ENCODE measurements around the gene MAOB.
"Not testable (repeated sequence)": the region's sequence is repeated elsewhere in the genome, so short reads cannot be mapped to it uniquely, and the experiment has no call there.

MAOB gene

DNA sequence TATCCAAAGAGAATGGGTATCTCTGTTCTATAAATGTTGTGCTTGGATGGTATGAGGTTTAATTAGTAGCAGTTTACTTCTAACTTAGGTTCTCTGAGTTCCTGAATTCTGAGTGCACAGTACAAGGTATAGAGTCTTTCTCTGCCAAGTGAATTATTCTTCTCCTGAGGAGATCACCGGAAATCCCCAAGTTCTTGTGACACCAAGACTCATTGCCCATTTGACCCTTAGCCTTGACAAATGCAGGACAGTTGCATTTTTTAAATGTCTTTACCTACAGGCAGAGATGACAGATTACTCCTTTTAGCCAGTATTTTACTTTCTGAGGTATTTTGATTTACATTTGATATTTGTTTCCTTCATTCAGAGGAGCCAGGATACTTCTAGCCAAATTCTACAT is 153.3 kb downstream of the MAOB start:
- CTCF ChIA-PET = interaction anchor here (0.6 kb wide), 1 partner anchor 1014 kb away, joined by 3 read pairs; no protein-coding TSS in a partner anchor
- no peak for TF ChIP-seq CTCF (conservative IDR thresholded peaks at IDR 0.05; ENCODE audit: low read depth)
- POLR2A ChIA-PET (ENCODE audit: low non-redundant PET) = no interaction called here
- no peak overlapping the region for H3K27ac ChIP-seq
- no peak for DNase-seq (ENCODE audit: low spot score)

DNA sequence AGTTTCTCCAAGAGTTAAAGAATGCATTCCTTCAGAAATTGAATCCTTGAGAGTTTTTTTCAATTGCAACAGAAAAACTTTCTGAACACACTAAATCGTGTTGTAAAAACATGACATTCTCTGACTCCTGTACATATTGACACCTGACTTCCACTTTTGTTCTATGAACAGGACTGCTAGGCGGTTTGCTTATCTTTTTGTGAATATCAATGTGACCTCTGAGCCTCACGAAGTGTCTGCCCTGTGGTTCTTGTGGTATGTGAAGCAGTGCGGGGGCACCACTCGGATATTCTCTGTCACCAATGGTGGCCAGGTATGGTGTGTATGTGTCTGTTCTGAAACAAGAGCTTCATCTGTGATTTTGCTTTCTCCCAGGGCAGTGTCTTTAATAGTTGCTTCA is 154.2 kb downstream of the MAOB start:
- no peak overlapping the region for H3K27ac ChIP-seq
- ChIA-PET CTCF (interaction anchor here (0.6 kb wide), 1 partner anchor 1152 kb away, joined by 3 read pairs; no protein-coding TSS in a partner anchor), POLR2A (ENCODE audit: low non-redundant PET) (no interaction called here)
- no peak for TF ChIP-seq CTCF (conservative IDR thresholded peaks at IDR 0.05; ENCODE audit: low read depth)
- DNase-seq (ENCODE audit: low spot score) = no peak

DNA sequence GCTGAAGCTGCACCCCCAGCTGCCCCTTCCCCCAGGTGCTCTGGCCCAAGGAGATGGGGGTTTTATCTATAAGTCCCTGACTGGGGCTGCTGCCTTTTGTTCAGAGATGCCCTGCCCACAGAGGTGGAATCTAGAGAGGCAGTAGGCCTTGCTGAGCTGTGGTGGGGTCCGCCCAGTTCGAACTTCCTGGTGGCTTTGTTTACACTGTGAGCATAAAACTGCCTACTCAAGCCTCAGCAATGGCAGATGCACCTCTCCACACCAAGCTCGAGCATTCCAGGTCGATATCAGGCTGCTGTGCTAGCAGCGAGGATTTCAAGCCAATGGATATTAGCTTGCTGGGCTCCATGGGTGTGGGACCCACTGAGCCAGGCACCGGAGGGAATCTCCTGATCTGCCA is 155.0 kb downstream of the MAOB start:
- DNase-seq (ENCODE audit: low spot score); H3K27ac ChIP-seq; POLR2A ChIA-PET (ENCODE audit: low non-redundant PET): not testable (repeated sequence)
- CTCF ChIA-PET = interaction anchor here (0.6 kb wide), 1 partner anchor 1152 kb away, joined by 3 read pairs; no protein-coding TSS in a partner anchor

GRCh38 chrX:43725227-43725626 is 157.0 kb downstream of the MAOB start:
- H3K27ac ChIP-seq; POLR2A ChIA-PET (ENCODE audit: low non-redundant PET); DNase-seq (ENCODE audit: low spot score); CTCF ChIA-PET: not testable (repeated sequence)

- ChIA-PET CTCF (no interaction called here), POLR2A (ENCODE audit: low non-redundant PET) (no interaction called here)
- no peak overlapping the region for H3K27ac ChIP-seq
- DNase-seq (ENCODE audit: low spot score) = no peak
- no peak for TF ChIP-seq CTCF (conservative IDR thresholded peaks at IDR 0.05; ENCODE audit: low read depth)
These were observed 161.3 kb downstream of the MAOB start for GRCh38 chrX:43720961-43721360.

- no peak for DNase-seq (ENCODE audit: low spot score)
- no peak overlapping the region for H3K27ac ChIP-seq
- POLR2A ChIA-PET (ENCODE audit: low non-redundant PET) = no interaction called here
- CTCF ChIA-PET = no interaction called here
- no peak for TF ChIP-seq CTCF (conservative IDR thresholded peaks at IDR 0.05; ENCODE audit: low read depth)
These were observed 162.2 kb downstream of the MAOB start for GRCh38 chrX:43720082-43720481.

- TF ChIP-seq CTCF (conservative IDR thresholded peaks at IDR 0.05; ENCODE audit: low read depth) = no peak
- CTCF ChIA-PET = no interaction called here
- H3K27ac ChIP-seq = no peak overlapping the region
- DNase-seq (ENCODE audit: low spot score) = no peak
- POLR2A ChIA-PET (ENCODE audit: low non-redundant PET) = no interaction called here
These were observed 163.3 kb downstream of the MAOB start for GRCh38 chrX:43718956-43719355.

DNA sequence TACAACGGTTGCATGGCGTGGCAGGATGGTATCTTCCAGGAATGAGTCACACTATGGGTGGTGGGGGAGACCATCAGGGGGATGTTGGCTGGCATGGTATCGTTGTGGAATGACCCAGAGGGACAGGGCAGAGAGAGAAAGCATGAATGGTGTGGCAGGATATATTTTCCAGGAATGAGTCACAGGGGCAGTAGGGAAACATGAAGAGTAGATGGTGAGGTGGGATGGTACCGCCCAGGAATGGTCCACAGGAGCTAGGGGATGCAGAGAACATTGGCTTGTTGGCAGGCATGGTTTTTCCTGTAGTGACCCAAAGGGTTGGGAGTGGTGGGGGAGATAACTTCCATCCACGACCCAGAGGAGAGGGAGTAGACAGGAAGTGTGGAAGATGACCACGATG is 163.7 kb downstream of the MAOB start:
- ChIA-PET CTCF (no interaction called here), POLR2A (ENCODE audit: low non-redundant PET) (no interaction called here)

More for the DNA sequence above, 163.7 kb downstream of the MAOB start:
- TF ChIP-seq CTCF (conservative IDR thresholded peaks at IDR 0.05; ENCODE audit: low read depth) = no peak
- H3K27ac ChIP-seq = no peak overlapping the region
- DNase-seq (ENCODE audit: low spot score) = no peak

Data from RWPE1 (cell line).